ENCODE results near the gene PNPT1.
A peak's percentile ranks its signal among the peaks of the same experiment; 100 is the strongest.

Gene PNPT1

DNA sequence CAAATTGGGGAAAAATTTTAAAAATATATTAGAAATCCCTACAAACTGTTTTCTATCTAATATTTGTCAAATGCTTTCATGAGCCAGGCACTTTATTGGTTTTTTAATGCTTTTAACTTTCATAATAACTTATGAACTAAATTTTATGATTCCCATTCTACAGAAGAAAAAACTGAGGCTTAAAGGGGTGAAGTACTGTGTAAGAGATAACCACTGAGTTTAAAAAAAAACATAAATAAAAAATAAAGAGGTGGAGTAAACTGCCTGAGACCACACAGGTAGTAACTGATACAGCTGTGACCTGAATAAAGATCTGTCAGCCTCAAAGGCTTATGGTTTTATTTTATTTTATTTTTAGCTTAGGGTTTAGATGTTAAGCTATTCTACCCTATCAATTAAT is 24.7 kb downstream of the PNPT1 start:
- DNase-seq (ENCODE audit: low read depth): no peak

DNA sequence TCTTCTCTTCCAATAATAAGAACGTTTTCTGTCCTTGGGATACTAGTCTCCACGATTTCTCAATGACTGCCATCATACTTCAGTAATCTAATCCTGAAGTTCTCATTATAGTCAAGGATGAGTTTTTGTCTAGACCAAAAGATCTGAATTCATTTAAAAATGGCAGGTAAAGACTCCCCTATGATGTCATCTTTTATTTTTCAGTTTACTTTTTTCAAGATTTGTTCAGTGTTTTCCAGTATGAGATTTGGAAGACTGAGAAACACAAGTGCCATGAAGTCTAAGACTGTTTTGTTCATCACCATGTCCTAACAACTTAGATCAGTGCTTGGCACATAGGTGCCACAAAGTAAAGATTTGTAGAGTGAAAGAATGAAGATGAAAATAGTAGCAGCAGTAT is 40.4 kb downstream of the PNPT1 start:
- no peak for DNase-seq (ENCODE audit: low read depth)

DNA sequence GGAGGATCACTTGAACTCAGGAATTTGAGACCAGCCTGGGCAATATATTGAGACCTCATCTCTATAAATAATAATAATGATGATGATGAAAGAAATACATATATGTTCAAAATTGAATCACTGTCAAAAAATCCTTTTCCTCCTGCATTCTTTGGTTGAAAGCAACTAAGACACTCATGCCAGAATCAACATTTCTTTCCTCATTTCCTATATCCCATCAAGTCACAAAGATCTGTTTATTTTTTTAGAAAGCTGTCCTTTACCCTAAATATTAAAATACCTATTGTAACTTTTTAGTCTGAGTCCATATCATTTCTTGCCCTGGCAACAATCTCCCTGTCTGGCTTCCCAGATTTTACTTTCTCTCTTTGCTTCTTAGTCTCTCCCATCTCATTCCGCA is 44.4 kb downstream of the PNPT1 start:
- peak; percentile 11 for DNase-seq (ENCODE audit: low read depth)

DNA sequence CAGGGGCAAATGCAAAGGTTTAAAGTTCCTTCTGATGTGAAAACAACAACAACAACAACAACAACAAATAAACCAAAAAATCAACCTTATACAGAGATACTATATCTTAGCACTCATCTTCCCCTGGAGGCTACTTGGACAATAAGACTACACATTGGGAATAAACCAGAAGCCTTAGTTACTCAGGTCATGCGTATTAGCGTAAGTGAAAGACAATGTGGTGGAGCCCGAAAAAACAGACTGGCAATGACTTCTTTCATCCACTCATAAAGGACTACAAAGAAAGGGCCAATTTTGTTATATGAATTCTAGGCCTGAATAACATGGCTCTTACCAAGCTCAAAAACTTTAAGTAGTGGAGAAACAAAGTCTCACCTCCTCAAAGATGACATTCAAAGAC is 56.8 kb downstream of the PNPT1 start:
- no peak for DNase-seq (ENCODE audit: low read depth)

DNA sequence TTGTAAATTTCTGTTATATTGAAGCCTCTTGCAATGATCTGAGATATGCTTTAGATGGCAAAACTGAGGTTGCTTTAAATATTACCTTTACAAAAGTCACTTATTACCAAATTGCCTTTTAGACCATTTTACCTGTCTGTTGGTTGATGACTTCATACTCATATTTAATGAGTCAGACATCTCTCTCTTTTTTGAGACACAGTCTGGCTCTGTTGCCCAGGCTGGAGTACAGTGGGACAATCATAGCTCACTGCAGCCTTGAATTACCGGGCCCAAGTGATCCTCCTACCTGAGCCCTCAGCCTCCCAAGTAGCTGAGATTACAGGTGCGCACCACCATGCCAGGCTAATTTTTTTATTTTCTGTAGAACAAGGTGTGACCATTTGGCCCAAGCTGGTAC is 64.7 kb downstream of the PNPT1 start:
- no peak for DNase-seq (ENCODE audit: low read depth)

DNA sequence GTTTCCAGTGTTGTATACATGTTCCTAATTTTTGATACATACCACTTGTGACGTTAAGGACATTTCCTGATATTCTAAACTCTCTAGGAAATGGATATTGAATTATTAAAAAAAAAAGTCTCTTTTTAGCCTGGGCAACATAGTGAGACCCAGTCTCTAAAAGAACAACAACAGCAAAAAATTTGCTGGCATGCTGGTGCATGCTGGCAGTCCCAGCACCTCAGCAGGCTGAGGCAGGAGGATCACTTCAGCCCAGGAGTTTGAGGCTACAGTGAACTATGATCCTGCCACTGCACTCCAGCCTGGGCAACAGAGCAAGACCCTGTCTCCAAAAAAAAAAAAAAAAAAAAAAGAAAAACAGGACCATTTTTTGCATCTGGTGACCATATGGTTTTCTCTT is 65.7 kb downstream of the PNPT1 start:
- DNase-seq (ENCODE audit: low read depth): no peak

DNA sequence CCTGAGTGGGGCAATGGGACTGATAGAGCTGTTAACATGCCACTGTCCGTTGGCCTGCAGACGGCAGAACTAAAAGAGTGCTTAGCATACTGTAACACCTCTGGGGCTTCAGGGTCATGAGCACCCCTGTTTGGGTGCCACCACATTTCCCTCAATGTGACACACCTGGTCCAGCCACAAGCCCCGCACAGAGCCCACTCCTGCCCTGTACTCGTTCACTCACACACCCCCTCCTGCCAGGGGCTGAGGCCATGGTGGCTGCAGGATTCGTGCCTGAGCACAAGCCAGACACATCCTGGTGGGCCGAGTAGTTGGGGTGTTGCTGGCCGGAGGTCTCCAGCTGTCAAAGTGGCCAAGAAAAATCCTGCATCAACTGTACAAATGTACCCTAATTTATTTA is 71.8 kb downstream of the PNPT1 start:
- DNase-seq (ENCODE audit: low read depth): no peak

DNA sequence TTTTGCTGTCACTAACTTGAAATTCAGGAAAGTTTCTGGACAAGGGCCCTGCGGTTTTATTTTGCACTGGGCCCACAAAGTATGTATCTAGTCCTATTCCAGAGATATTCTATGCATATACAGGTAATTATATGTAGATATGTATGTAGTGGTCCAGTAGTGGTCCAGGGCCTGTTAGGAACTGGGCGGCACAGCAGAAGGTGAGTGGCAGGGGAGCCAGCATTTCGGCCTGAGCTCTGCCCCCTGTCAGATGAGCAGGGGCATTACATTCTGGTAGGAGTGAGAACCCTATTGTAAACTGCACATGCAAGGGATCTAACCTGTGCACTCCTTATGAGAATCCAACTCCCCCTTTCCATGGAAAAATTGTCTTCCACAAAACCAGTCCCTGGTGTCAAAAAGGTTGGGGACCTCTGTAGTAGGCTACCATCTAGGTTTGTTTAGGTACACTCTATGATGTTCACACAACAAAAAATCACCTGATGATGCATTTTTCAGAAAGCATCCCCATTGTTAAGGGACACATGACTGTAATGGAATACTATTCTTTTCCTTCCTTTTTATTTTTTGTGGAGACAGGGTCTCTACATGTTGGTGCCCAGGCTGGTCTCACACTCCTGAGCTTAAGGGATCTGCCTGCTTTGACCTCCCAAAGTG is 73.4 kb downstream of the PNPT1 start:
- DNase-seq (ENCODE audit: low read depth): no peak

DNA sequence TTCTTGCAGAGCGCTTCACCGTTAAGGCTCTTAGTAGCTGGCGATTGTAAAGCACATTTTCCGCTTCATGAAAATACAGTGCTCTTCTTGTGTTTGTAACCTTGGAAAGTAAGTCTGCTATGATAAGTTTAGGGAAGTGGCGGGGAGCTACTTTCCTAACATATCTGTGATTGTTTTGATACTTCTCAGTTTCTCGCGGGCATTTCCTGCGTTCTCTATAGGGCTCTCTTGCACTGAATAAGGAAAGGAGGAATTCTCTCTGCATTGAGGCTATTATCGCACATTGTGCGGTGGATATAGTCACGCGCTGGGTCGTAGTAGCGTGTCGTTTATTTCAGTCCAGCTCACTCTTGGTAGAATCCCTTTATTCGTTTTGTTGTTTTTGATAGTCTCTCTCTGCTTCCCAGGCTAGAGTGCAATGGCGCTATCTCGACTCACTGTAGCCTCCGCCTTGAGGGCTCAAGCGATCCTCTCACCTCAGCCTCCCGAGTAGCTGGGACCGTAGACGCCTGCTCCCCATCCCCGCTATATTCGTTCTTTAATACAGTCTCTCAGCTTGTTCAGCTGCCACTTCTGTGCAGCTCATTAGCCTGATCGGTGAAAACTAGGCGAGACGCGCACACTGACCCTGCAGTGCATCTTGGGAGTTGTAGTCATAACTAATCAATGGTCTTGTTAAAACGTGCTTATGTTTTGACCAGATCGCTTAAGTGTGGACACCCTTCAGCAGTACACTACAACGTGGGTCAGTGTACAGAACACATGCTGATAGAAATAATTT is 75.2 kb downstream of the PNPT1 start:
- peak; percentile 65 for DNase-seq (ENCODE audit: low read depth)

DNA sequence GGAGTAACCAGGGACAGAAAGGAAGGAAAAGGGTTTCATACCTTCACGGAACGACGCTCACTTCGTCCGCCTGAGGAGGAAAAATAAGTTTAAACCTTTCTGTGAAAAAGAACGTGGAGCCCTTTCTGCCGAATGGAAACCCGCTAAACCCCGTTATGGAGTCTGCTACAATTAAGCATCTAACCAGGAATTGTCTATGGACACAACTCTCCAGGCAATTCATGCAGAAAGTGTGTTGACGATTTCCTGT is 75.7 kb downstream of the PNPT1 start:
- no peak for DNase-seq (ENCODE audit: low read depth)

DNA sequence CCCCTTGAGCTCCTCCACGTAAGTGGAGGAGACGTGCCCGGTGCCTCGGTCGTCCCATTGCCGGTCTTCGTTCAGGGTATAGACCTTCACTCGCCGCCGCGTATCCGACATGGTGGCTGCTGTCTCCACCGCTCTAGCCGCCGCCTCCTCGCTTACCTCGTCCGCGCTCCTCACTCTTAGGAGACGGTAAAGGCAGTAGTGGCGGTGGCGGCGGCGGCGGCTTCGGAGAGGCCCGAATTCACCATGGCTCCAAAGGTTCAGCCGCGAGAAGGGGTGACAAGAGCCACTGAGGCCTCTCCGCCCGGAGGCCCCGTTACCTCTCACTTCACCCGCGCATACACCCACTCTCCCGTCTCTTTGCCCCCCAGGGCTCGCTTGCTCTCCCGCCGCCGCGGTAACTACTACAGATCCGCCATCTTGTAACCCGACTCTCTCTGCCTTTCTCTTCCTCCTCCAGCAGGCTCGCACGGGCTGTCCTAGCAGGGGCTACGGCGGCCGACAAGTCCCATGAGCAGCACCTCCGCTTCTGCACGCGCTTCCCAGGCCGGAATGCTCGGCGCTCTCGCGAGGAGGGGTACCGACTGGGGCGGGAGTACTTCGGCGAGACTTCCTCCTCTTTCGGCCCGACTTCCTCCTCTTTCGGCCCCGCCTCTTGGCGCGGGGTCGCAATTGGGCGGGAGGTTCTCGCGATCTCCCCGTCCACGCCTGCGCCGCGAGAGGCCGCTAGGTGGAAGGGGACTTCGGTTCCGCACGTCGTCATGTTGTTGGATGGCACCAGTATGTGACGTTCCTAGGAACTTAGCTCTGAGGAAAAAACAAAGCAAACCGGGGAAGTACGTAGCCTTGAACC is 76.2 kb downstream of the PNPT1 start, which contains the start of gene PPP4R3B:
PPP4R3B (minus strand) TSS at position 448 of the 850 bp plus-strand sequence; CDS start at position 111, 337 bp downstream.
- DNase-seq (ENCODE audit: low read depth): peak; percentile 100

DNA sequence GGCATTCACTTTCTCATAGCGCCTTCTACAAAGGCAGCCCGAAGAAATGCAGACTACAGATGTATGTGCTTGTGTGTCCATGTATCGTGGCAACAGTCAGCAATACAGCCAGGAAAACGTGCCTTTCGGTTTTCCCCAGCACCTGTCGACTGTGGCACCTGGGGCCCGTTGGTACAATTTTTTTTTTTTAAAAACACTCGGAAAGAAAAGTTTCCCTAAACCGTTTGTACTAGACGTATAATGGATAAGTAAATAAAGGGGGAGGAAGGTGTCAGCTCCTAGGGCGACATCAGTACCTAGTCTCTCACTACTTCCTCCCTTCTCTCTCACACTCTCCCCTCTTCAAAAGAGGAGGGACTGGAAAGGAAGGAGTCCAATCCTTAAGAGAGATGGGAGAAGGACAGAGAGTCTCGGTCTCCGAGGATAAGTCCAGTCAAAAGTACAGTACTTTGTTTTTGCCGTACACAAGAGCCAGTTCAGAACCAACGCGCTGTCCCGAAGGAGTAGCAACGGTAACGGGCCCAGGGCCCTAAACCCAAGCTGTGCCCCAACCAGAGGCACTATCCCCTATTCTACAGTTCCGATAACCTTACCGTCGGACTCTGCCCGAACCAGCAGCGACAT is 77.0 kb downstream of the PNPT1 start:
- peak; percentile 58 for DNase-seq (ENCODE audit: low read depth)

DNA sequence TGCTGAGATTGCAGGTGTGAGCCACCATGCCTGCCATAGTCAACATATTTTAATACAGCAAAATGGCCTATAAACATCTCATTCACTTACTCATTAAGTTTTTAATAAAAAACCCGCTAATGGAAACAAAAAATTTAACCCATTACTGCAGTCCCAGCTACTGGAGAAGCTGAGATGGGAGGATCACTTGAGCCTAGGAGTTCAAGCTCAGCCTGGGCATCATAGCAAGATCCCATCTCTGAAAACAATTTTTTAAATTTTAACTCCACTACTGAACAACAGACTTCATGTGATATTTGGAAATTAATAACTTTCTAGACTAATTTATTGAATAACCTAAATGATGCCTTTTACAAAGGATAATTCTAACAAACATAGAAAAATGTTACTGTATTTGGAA is 81.6 kb downstream of the PNPT1 start:
- DNase-seq (ENCODE audit: low read depth): no peak

DNA sequence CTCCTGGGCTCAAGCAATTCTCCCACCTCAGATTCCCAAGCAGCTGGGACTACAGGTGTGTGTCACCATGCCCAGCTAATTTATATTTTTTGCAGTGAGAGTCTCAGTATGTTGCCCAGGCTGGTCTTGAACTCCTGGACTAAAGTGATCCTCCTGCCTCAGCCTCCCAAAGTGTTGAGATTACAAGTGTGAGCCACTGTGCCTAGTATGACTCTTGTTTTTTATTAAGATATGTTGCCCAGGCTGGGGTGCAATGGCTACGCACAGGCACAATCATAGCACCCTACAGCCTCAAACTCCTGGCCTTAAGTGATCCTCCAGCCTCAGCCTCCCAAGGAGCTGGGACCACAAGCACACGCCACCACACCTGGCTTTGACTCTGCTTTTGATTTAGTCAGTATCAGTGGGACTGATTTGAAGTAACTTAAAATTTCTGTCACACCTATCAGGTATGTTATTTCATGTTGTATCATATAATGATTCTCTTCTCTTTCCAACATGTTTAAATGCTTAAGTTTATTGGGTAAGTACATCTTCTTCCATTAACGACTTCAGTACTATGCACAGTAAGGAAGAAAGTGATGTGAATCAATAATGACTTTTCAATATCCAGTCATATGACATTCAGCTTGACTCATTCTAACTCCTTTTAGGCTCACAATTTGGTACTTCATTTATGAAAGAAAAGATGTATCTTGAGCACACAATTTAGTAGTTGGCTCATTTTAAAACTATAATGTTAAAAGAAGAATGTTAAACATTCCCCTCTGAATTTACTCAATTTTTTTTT is 82.5 kb downstream of the PNPT1 start:
- no peak for DNase-seq (ENCODE audit: low read depth)

DNA sequence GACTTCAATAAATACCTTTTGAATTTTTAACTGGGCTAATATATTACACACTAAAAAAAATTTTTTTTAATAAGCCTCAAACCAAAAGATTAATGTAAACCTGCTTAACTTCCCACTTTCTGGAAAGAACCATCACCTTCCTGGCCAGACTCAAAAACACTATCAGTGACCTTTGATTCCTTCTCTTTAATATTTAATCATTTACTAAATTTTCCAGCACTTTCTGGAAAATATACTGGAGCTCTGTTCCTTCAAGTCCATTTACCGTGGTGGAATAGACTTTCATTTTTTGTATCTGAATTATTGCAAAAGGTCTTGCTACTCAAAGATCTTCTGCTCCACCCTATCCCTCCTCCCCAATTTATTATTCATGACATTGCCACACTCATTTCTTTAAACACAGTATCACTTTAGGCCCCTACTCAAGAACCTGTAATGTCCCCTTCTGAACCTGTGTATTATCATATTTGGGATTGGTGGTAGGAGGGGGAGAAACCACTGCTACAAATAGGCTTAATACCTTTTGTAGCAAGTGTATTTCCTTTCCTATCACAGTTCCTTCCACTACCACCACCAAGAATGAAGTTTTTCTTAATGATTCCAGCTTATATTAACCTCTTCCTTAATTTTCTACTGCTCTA is 83.6 kb downstream of the PNPT1 start:
- DNase-seq (ENCODE audit: low read depth): no peak

DNA sequence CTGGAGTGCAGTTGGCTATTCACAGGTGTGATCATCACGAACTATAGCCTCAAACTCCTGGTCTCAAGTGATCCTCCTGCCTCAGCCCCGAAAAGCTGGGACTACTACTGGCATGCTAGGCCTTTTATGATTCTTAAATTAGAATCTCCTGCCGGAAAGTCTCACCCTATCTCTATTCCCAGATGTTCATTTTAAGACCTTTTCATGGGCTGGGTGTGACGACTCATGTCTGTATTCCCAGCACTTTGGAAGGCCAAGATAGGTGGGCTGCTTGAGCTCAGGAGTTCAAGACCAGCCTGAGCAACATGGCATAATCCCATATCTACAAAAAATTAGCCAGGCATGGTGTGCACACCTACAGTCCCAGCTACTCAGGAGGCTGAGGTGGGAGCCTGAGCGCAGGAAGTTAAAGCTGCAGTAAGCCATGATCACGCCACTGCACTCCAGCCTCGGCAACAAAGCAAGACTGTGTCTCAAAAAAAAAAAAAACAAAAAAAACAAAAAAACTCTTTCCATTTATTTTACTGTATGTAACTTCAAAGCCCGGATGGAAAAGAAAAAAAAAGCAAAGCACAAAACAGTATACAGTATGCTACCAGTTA is 84.3 kb downstream of the PNPT1 start:
- DNase-seq (ENCODE audit: low read depth): no peak

DNA sequence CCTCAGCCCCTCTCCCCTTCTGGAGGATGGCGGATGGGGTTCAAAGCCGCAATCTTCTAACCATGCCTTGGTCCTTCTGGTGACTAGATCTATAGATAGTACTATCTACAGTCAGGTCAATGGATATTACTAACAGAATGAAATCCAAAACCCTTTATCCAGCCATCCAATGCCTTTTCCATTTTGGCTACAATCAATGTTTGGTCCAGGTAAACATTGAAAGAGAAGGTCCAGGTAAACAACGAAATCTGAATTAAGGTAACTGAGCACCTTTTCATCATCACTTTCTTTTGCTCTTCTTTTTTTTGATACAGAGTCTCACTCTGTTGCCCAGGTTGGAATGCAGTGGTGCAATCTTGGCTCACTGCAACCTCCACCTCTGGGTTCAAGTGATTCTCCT is 85.9 kb downstream of the PNPT1 start:
- DNase-seq (ENCODE audit: low read depth): no peak

DNA sequence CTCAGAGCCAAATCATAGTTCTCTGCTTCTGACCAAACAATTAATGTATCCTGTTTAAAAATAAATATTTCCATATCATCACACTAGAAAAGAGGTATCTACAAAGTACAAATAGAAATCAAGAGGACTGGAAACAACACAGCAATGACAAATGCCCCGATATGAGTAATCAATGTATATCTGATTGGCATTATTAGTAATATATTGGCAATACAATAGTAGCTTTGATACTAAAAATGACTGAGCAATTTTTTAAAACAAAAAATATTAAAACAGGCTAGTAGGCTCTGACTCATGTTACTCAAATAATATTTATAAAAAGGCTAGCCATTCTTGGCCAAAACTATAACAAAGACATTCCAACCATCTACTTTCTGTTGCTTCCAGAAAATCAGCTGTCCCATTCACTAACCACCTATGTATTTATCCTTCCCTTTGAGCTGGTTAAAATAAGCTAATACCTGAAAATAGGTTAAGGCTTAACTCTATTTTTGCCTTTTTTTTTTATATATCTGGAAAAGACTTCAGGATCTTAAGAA is 89.5 kb downstream of the PNPT1 start:
- DNase-seq (ENCODE audit: low read depth): peak; percentile 30

DNA sequence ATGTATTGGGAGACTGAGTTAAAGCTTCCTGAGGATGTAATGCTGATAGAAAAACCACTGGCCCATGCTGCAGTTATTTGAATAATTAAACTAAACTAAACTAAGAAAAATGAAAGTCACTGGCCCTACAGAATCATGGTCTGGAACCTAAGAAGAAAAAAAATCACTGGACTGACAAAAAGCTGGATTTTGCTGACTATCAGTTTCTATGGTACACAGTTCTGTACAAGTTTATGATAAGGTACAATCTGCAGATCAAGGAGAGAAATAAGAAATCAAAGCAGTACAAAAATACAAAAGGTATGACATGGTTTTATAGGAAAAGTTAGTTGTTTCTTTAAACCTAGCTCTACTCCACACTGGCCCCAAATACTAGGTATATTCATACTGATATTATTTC is 91.8 kb downstream of the PNPT1 start:
- DNase-seq (ENCODE audit: low read depth): no peak

DNA sequence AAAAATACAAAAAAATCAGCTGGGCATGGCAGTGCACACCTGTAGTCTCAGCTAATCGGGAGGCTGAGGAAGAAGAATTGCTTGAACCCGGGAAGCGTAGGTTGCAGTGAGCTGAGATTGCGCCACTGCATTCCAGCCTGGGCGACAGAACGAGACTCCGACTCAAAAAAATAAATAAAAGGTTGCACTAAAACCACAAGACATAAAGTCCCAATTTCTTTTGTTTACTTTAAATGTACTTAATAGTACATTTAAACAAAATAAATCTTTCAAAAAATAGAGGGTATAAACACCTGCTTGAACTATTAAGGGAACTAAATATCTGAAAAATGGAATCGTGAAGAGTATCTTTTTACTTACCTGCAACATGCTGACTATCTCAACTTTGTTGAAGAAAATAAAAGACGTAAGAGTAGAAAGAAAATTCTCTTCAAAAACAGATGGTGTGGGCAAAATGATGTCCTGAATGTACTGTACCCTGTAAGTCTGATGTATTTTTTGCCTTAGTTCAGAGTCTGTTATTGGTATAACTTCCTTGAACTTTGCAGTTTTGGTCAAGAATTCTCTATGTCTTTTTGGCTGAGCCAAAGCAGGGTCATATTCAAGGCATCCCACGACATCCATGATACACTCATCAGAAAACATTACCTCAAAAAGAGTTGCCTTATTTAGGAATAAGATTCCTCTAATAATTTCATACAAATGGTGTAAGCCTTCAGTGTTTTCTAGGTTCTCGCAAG is 95.4 kb downstream of the PNPT1 start:
- no peak for DNase-seq (ENCODE audit: low read depth)
